ENCODE data around the gene EVL. TPM values are rescaled to one million over a fixed set of nuclear protein-coding genes. Genes with fewer than 3 reads are reported as not detected.

EVL gene
- total and polyA plus RNA-seq, 10 of the 15 experiments (the other 5 are each of a cell fraction or from before 2014, with no cell fraction given) = 11.9 to 341 (median 89.8) TPM

GRCh38 chr14:100150932-100151587, 85.8 kb downstream of the EVL start:
- FAIRE-seq = no peak
- in situ Hi-C loops (cut with MboI) = no loop called here
- no peak overlapping the region for H3K27ac ChIP-seq (ENCODE audit: control insufficient read depth, insufficient read depth)
- no peak overlapping the region for H3K9ac ChIP-seq (ENCODE audit: control insufficient read depth, insufficient read depth, low read length)
- ChIA-PET SMC1A (ENCODE audit: uncharacterized antibody, unreplicated experiment) (no interaction called here), CTCF (interaction anchor here (1.2 to 1.6 kb wide), 3 partner anchors 42 to 84 kb away, joined by 3 read pairs; no protein-coding TSS in a partner anchor), RAD21 (ENCODE audit: unreplicated experiment) (no interaction called here), POLR2A (no interaction called here)
- ATAC-seq = no peak
- BruUV-seq (replicated peaks) = no TSS peak
- TF ChIP-seq IRF4 (IDR thresholded peaks at IDR 0.05; ENCODE audit: low read depth, low read length) = no peak
- TF ChIP-seq CEBPZ (IDR thresholded peaks at IDR 0.05; ENCODE audit: low read depth, low read length) = no peak
- H3K4me2 ChIP-seq (ENCODE audit: control insufficient read depth, insufficient read depth) = no peak overlapping the region
- no peak overlapping the region for H3K4me3 ChIP-seq
- no peaks in the 10 kb centered on the region for H3K79me2 ChIP-seq (ENCODE audit: control insufficient read depth, insufficient read depth, low read length)
- intact Hi-C loops (cut with micrococcal nuclease; ENCODE audit: unreplicated experiment) = no loop called here
- H4K20me1 ChIP-seq (ENCODE audit: control insufficient read depth, insufficient read depth) = no peaks in the 10 kb centered on the region
- no peak for DNase-seq (ENCODE audit: low read depth, low spot score)
- H3K9me3 ChIP-seq (replicated peaks; ENCODE audit: control insufficient read depth, insufficient read depth, low read length) = no peaks in the 10 kb centered on the region; the same call in 2 of the 3 replicates
- WGBS (ENCODE audit: insufficient coverage, insufficient replicate concordance, low lambda C conversion rate, missing lambda C conversion rate) = 51% methylated on average over 12 of the region's 12 CpGs
- no peaks in the 10 kb centered on the region for H3K27me3 ChIP-seq (replicated peaks in 1 of 2; ENCODE audit: control insufficient read depth in 2 of 2, insufficient read depth in 2 of 2, low read length in 1 of 2)
- H3K36me3 ChIP-seq (ENCODE audit: control insufficient read depth in 2 of 2, insufficient read depth in 2 of 2, low read length in 1 of 2) = no peaks in the 10 kb centered on the region
- no peak overlapping the region for H2AFZ ChIP-seq (ENCODE audit: control insufficient read depth, low read depth, low read length)
- H3K4me1 ChIP-seq (ENCODE audit: control insufficient read depth, insufficient read depth, low read length) = no peaks in the 10 kb centered on the region

- WGBS (ENCODE audit: insufficient coverage, insufficient replicate concordance, low lambda C conversion rate, missing lambda C conversion rate) = 61% methylated on average over 10 of the region's 10 CpGs
- ChIA-PET SMC1A (ENCODE audit: uncharacterized antibody, unreplicated experiment) (no interaction called here), RAD21 (ENCODE audit: unreplicated experiment) (no interaction called here), CTCF (interaction anchor here (1.4 to 1.6 kb wide), 2 partner anchors 41 to 44 kb away, joined by 3 read pairs; no protein-coding TSS in a partner anchor), POLR2A (interaction anchor here (0.6 kb wide), 1 partner anchor 1029 kb away, joined by 8 read pairs; no protein-coding TSS in a partner anchor)
- no peak for FAIRE-seq
- in situ Hi-C loops (cut with MboI) (no loop called here), intact Hi-C loops (cut with micrococcal nuclease; ENCODE audit: unreplicated experiment) (no loop called here)
- Histone ChIP-seq H3K4me3 (no peak overlapping the region), H3K9ac (ENCODE audit: control insufficient read depth, insufficient read depth, low read length) (no peak overlapping the region), H3K27ac (ENCODE audit: control insufficient read depth, insufficient read depth) (no peak overlapping the region), H3K79me2 (ENCODE audit: control insufficient read depth, insufficient read depth, low read length) (no peaks in the 10 kb centered on the region), H3K4me1 (ENCODE audit: control insufficient read depth, insufficient read depth, low read length) (no peaks in the 10 kb centered on the region), H3K9me3 (replicated peaks; ENCODE audit: control insufficient read depth, insufficient read depth, low read length) (no peaks in the 10 kb centered on the region; the same call in 2 of the 3 replicates), H3K4me2 (ENCODE audit: control insufficient read depth, insufficient read depth) (no peak overlapping the region), H4K20me1 (ENCODE audit: control insufficient read depth, insufficient read depth) (no peaks in the 10 kb centered on the region), H2AFZ (ENCODE audit: control insufficient read depth, low read depth, low read length) (no peak overlapping the region), H3K27me3 (replicated peaks in 1 of 2; ENCODE audit: control insufficient read depth in 2 of 2, insufficient read depth in 2 of 2, low read length in 1 of 2) (no peaks in the 10 kb centered on the region), H3K36me3 (ENCODE audit: control insufficient read depth in 2 of 2, insufficient read depth in 2 of 2, low read length in 1 of 2) (no peaks in the 10 kb centered on the region)
- TF ChIP-seq USF1 (IDR thresholded peaks at IDR 0.05; ENCODE audit: borderline replicate concordance, extremely low read length, insufficient read depth, low read depth, low read length) = no peak
- no peak for DNase-seq (ENCODE audit: low read depth, low spot score)
- no peak for ATAC-seq
- BruUV-seq (replicated peaks) = no TSS peak
Measured at GRCh38 chr14:100152091-100152490, 86.9 kb downstream of the EVL start.

All from GM12878 (cell line).